H9 (cell line): ENCODE data around the gene RC3H1. TPM values are rescaled to one million over a fixed set of nuclear protein-coding genes. Genes with fewer than 3 reads are reported as not detected.

Experiments
- DNase-seq: peaks from one replicate; pipeline ENCODE4 v3.0.0-alpha.2; 2017
- H2AFZ ChIP-seq: one replicate; pipeline ENCODE4 v1.6.1; 2013; ENCODE audit warnings: mild to moderate bottlenecking, low read length, control low read depth, moderate library complexity
- H2AK5ac ChIP-seq: 2 replicates; pipeline ENCODE4 v1.6.1; 2013; ENCODE audit warnings: low read length, control low read depth, mixed read lengths; ENCODE audit not compliant: insufficient read length
- H2BK120ac ChIP-seq: one replicate; pipeline ENCODE4 v1.6.1; 2013; ENCODE audit warnings: low read depth, mild to moderate bottlenecking, low read length, control low read depth, inconsistent platforms; ENCODE audit not compliant: poor library complexity, severe bottlenecking
- H2BK12ac ChIP-seq: 2 replicates; pipeline ENCODE4 v1.6.1; 2013; ENCODE audit warnings: low read length, control low read depth, mixed read lengths, low read depth; ENCODE audit not compliant: insufficient read length
- H2BK15ac ChIP-seq: 2 replicates; pipeline ENCODE4 v1.6.1; 2013; ENCODE audit warnings: low read depth, low read length, control low read depth
- H2BK20ac ChIP-seq: one replicate; pipeline ENCODE4 v1.6.1; 2013; ENCODE audit warnings: low read depth, mild to moderate bottlenecking, low read length, control low read depth, inconsistent platforms; ENCODE audit not compliant: poor library complexity, severe bottlenecking
- H2BK5ac ChIP-seq: 2 replicates; pipeline ENCODE4 v1.6.1; 2013; ENCODE audit warnings: low read length, control low read depth, mixed read lengths; ENCODE audit not compliant: insufficient read length
- H3K14ac ChIP-seq: 2 replicates; pipeline ENCODE4 v1.6.1; 2013; ENCODE audit warnings: low read length, control low read depth; ENCODE audit not compliant: insufficient read depth
- H3K18ac ChIP-seq: 2 replicates; pipeline ENCODE4 v1.6.1; 2013; ENCODE audit warnings: low read depth, mild to moderate bottlenecking, mixed read lengths, low read length, control low read depth; ENCODE audit not compliant: insufficient read length
- H3K23ac ChIP-seq: 2 replicates; pipeline ENCODE4 v1.6.1; 2013; ENCODE audit warnings: low read length, control low read depth, mixed read lengths, low read depth; ENCODE audit not compliant: insufficient read length
- H3K23me2 ChIP-seq: 2 replicates; pipeline ENCODE4 v1.6.1; 2013; ENCODE audit warnings: low read depth, mild to moderate bottlenecking, mixed read lengths, low read length, control low read depth; ENCODE audit not compliant: insufficient read length, poor library complexity, severe bottlenecking
- H3K27ac ChIP-seq: 2 replicates; pipeline ENCODE4 v1.5.1; 2013; ENCODE audit warnings: low read length, control low read depth, mixed read lengths, low read depth; ENCODE audit not compliant: insufficient read length
- H3K27me3 ChIP-seq: 2 replicates; pipeline ENCODE4 v1.6.1; 2013; ENCODE audit warnings: low read length, control low read depth, inconsistent platforms; ENCODE audit not compliant: insufficient read depth
- H3K4ac ChIP-seq: 2 replicates; pipeline ENCODE4 v1.6.1; 2013; ENCODE audit warnings: low read depth, mild to moderate bottlenecking, control low read depth, inconsistent platforms, low read length, moderate library complexity
- H3K4me1 ChIP-seq: 2 replicates; pipeline ENCODE4 v1.6.1; 2013; ENCODE audit warnings: low read length, control low read depth, inconsistent platforms; ENCODE audit not compliant: insufficient read depth
- H3K4me2 ChIP-seq: 2 replicates; pipeline ENCODE4 v1.6.1; 2013; ENCODE audit warnings: low read length, control low read depth, mixed read lengths; ENCODE audit not compliant: insufficient read length, insufficient read depth
- H3K56ac ChIP-seq: 2 replicates; pipeline ENCODE4 v1.6.1; 2013; ENCODE audit warnings: low read depth, mild to moderate bottlenecking, mixed read lengths, low read length, control low read depth; ENCODE audit not compliant: insufficient read length
- H3K79me1 ChIP-seq: 2 replicates; pipeline ENCODE4 v1.6.1; 2013; ENCODE audit warnings: low read depth, mild to moderate bottlenecking, moderate library complexity, low read length, control low read depth, inconsistent platforms; ENCODE audit not compliant: insufficient read depth, poor library complexity, severe bottlenecking
- H3K79me2 ChIP-seq: 2 replicates; pipeline ENCODE4 v1.6.1; 2013; ENCODE audit warnings: low read length, control low read depth, inconsistent platforms; ENCODE audit not compliant: insufficient read depth
- H3K9ac ChIP-seq: 2 replicates; pipeline ENCODE4 v1.6.1; 2013; ENCODE audit warnings: low read length, control low read depth, mixed read lengths; ENCODE audit not compliant: insufficient read length; ENCODE audit errors: extremely low read depth
- H3K9me3 ChIP-seq: one replicate; pipeline ENCODE4 v1.6.1; 2013; ENCODE audit warnings: low read depth, low read length, inconsistent platforms; ENCODE audit not compliant: control insufficient read depth
- H3T11ph ChIP-seq: one replicate; pipeline ENCODE4 v1.6.1; 2013; ENCODE audit warnings: mild to moderate bottlenecking, low read length, control low read depth, inconsistent platforms
- H4K20me1 ChIP-seq: one replicate; pipeline ENCODE4 v1.6.1; 2013; ENCODE audit not compliant: control insufficient read depth, insufficient read length, insufficient read depth
- H4K5ac ChIP-seq: 2 replicates; pipeline ENCODE4 v1.6.1; 2013; ENCODE audit warnings: low read depth, mild to moderate bottlenecking, mixed read lengths, low read length, control low read depth; ENCODE audit not compliant: insufficient read length
- H4K8ac ChIP-seq: replicated peaks from 2 replicates; pipeline ENCODE4 v1.6.1; 2013; ENCODE audit warnings: low read length, control low read depth, mixed read lengths, low read depth; ENCODE audit not compliant: insufficient read length
- H4K91ac ChIP-seq: 2 replicates; pipeline ENCODE4 v1.6.1; 2013; ENCODE audit warnings: low read depth, mild to moderate bottlenecking, moderate library complexity, mixed read lengths, low read length, control low read depth; ENCODE audit not compliant: insufficient read length
- H3K27ac Mint-ChIP-seq, 3 experiments: 2 replicates in 2 of 3; 3 replicates in 1 of 3; pipeline ENCODE4 v1.8.0; 2020 to 2021; ENCODE audit warnings: mixed read lengths in 3 of 3, mild to moderate bottlenecking in 1 of 3, moderate library complexity in 1 of 3
- H3K27me3 Mint-ChIP-seq: 2 replicates; pipeline ENCODE4 v1.8.0; 2021; ENCODE audit warnings: low read depth, mild to moderate bottlenecking, moderate library complexity, mixed read lengths
- H3K36me3 Mint-ChIP-seq, 3 experiments: 2 replicates in 2 of 3; 3 replicates in 1 of 3; pipeline ENCODE4 v1.8.0; 2020 to 2021; ENCODE audit warnings: low read depth in 3 of 3, mixed read lengths in 3 of 3; ENCODE audit not compliant: insufficient read depth in 1 of 3
- H3K4me1 Mint-ChIP-seq, 2 experiments: 2 replicates each; pipeline ENCODE4 v1.8.0; 2020; ENCODE audit warnings: mixed read lengths in 2 of 2
- H3K4me3 Mint-ChIP-seq, 2 experiments: 2 replicates in 1 of 2; 3 replicates in 1 of 2; pipeline ENCODE4 v1.8.0; 2020 to 2021; ENCODE audit warnings: mild to moderate bottlenecking in 2 of 2, mixed read lengths in 2 of 2, moderate library complexity in 1 of 2
- H3K9me3 Mint-ChIP-seq, 2 experiments: 2 replicates in 1 of 2; 3 replicates in 1 of 2; pipeline ENCODE4 v1.8.0; 2020; ENCODE audit warnings: mild to moderate bottlenecking in 2 of 2, mixed read lengths in 2 of 2, moderate library complexity in 1 of 2
- CTCF ChIP-seq: fragments of 200-600 bp; sonication (generic); conservative IDR thresholded peaks from 3 replicates; pipeline ENCODE4 v1.8.0; 2021; ENCODE audit warnings: antibody characterized with exemption, mild to moderate bottlenecking
- total RNA-seq: library from RNA; stranded (reverse); gene quantifications from 2 replicates; pipeline ENCODE4 v1.2.1, GENCODE V29; 2021

Gene RC3H1
- total RNA-seq, 1 experiment from 2014 or later: 36.1 TPM

- no peak overlapping the region for H3K14ac ChIP-seq
- no peak for TF ChIP-seq CTCF
- no peak overlapping the region for H2BK12ac ChIP-seq
- no peak overlapping the region for H4K91ac ChIP-seq
- H3K27ac ChIP-seq: no peak overlapping the region
- no peak overlapping the region for H2AK5ac ChIP-seq
- no peaks in the 10 kb centered on the region for H4K20me1 ChIP-seq
- no peak overlapping the region for H3K56ac ChIP-seq
- no peak overlapping the region for H3K4ac ChIP-seq
- H2BK5ac ChIP-seq: no peak overlapping the region
- no peak overlapping the region for H2AFZ ChIP-seq
- no peak overlapping the region for H2BK15ac ChIP-seq
- no peak overlapping the region for H3K23ac ChIP-seq
- Mint-ChIP-seq H3K4me1 (no peaks in the 10 kb centered on the region), H3K27ac (0 out of 7 replicates have a peak overlapping the region, but pooled peaks of 1 of the 3 experiments have one; percentile 5), H3K9me3 (no peaks in the 10 kb centered on the region; a peak in 1 of 5 replicates), H3K36me3 (peaks cover 15 to 75% (median 73%) of the 10 kb centered on the region in 3 experiments), H3K4me3 (no peak overlapping the region), H3K27me3 (no peaks in the 10 kb centered on the region)
- no peaks in the 10 kb centered on the region for H3K4me1 ChIP-seq
- no peaks in the 10 kb centered on the region for H3K79me1 ChIP-seq
- no peak overlapping the region for H4K5ac ChIP-seq
- no peak overlapping the region for H3K9ac ChIP-seq
- H3T11ph ChIP-seq: no peak overlapping the region
- H4K8ac ChIP-seq: no peak overlapping the region
- H2BK120ac ChIP-seq: no peak overlapping the region
- H2BK20ac ChIP-seq: no peak overlapping the region
- no peaks in the 10 kb centered on the region for H3K79me2 ChIP-seq
- no peak overlapping the region for H3K4me2 ChIP-seq
- H3K23me2 ChIP-seq: no peaks in the 10 kb centered on the region
- no peaks in the 10 kb centered on the region for H3K27me3 ChIP-seq
- H3K18ac ChIP-seq: no peak overlapping the region
- no peak for DNase-seq
- no peaks in the 10 kb centered on the region for H3K9me3 ChIP-seq
Observed at GRCh38 chr1:173954179-173954578, 68.0 kb downstream of the RC3H1 start.
